NAMALWA (cell line): ENCODE measurements around the gene TRIP4.
A peak's percentile ranks its signal among the peaks of the same experiment; 100 is the strongest.
"Not testable (repeated sequence)": the region's sequence is repeated elsewhere in the genome, so short reads cannot be mapped to it uniquely, and the experiment has no call there.

Experiments
- DNase-seq: peaks from one replicate; pipeline ENCODE4 v3.0.0-alpha.2; 2015; ENCODE audit warnings: low spot score

TRIP4 gene

GRCh38 chr15:64387562-64388168 is at the start of gene TRIP4:
TRIP4 (plus strand) TSS chr15:64387836; CDS start chr15:64387864, 28 bp downstream.
- DNase-seq, result peak; percentile 98

GRCh38 chr15:64340355-64340754 is 47.3 kb upstream of the TRIP4 start:
- DNase-seq, result no peak

- DNase-seq, result no peak
These were observed 45.7 kb upstream of the TRIP4 start for GRCh38 chr15:64341961-64342360.

- DNase-seq, result no peak
These were observed 44.4 kb upstream of the TRIP4 start for GRCh38 chr15:64343222-64343621.

- no peak for DNase-seq
These were observed 43.8 kb upstream of the TRIP4 start for GRCh38 chr15:64343841-64344240.

- no peak for DNase-seq
These were observed 42.9 kb upstream of the TRIP4 start for GRCh38 chr15:64344651-64345294.

- DNase-seq, result not testable (repeated sequence)
These were observed 41.4 kb upstream of the TRIP4 start for GRCh38 chr15:64346242-64346641.

GRCh38 chr15:64348455-64348854 is 39.2 kb upstream of the TRIP4 start:
- DNase-seq, result no peak

- DNase-seq, result no peak
These were observed 38.3 kb upstream of the TRIP4 start for GRCh38 chr15:64349375-64349774.

- no peak for DNase-seq
These were observed 36.4 kb upstream of the TRIP4 start for GRCh38 chr15:64351265-64351664.

- DNase-seq, result peak; percentile 17
These were observed 32.8 kb upstream of the TRIP4 start for GRCh38 chr15:64354688-64355344.

- peak; percentile 51 for DNase-seq
These were observed 32.2 kb upstream of the TRIP4 start for GRCh38 chr15:64355348-64355943.

- peak; percentile 98 for DNase-seq
These were observed 31.5 kb upstream of the TRIP4 start, which contains the start of gene CSNK1G1 for GRCh38 chr15:64355944-64356709. CSNK1G1 (minus strand) TSS chr15:64356173; CDS start chr15:64300499, 55,674 bp downstream.

GRCh38 chr15:64356710-64357040 is 31.0 kb upstream of the TRIP4 start:
- no peak for DNase-seq

- no peak for DNase-seq
These were observed 26.4 kb upstream of the TRIP4 start for GRCh38 chr15:64361259-64361658.

- no peak for DNase-seq
These were observed 18.5 kb upstream of the TRIP4 start for GRCh38 chr15:64369078-64369607.

GRCh38 chr15:64371383-64371782 is 16.3 kb upstream of the TRIP4 start:
- not testable (repeated sequence) for DNase-seq

GRCh38 chr15:64373360-64373759 is 14.3 kb upstream of the TRIP4 start:
- DNase-seq, result no peak

GRCh38 chr15:64379216-64379960 is 8.2 kb upstream of the TRIP4 start:
- no peak for DNase-seq

GRCh38 chr15:64380130-64380870 is 7.3 kb upstream of the TRIP4 start:
- DNase-seq, result not testable (repeated sequence)
